T-helper 2 cell (primary cell): ENCODE results near the gene DOCK1.
"Not testable (repeated sequence)": the region's sequence is repeated elsewhere in the genome, so short reads cannot be mapped to it uniquely, and the experiment has no call there.

Source experiments
- DNase-seq, 5 experiments: peaks; one replicate each; pipeline versions ENCODE4 v3.0.0 to v3.0.0-alpha.2; 2012 to 2022

The DOCK1 gene

DNA sequence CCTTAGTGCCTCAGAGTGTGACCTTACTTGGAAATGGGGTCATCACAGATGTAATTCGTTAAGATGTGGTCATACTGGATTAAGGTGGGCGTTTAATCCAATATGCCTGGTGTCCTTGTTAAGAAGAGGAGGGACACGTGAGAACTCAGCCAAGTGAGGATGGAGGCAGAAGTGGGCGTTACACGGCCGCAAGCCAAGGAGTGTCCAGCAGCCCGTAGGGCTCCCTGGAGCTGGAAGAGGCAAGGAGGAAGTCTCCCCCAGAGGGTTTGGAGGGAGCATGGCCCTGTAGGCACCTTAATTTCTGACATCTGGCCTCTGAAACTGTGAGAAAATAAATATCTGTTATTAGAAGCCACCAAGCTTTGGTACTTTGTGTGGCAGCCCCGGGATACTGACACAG lies 21.3 kb downstream of the DOCK1 start:
- DNase-seq = no peak

- no peak for DNase-seq
These were observed 22.6 kb downstream of the DOCK1 start for GRCh38 chr10:126927799-126928198.

DNA sequence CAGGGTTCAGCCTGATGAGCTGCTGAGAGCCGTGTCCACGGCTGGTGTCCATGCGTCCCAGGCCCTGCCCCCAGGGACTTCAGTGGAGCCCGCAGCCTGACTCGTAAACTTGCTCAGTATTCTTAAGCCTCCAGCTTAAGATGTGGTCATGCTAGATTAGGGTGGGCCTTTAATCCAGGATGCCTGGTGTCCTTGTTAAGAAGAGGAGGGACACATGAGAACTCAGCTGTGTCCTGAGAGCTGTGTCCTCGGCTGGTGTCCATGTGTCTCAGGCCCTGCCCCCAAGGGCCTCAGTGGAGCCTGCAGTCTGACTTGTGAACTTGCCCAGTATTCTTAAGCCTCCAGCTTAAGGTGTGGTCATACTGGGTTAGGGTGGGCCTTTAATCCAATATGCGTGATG lies 23.0 kb downstream of the DOCK1 start:
- no peak for DNase-seq

DNA sequence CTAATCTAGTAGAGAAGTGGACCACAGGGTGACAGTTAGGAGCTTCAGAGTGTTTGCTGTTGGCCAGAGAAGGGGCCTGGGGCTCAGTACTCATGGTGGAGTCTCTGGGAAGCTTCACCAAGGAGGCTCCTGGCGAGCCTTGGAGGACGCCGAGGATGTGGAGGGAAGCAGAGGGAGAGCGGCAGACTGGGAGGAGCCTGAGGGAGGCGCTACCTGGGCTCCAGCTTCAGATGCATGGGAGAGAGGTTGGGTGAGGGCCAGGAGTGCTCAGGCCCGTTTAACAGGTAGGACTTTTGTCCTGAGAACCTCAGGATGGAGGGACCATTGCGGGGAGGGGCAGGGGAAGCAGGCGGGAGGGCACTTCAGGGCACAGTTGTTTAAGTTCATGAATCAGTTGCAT lies 24.2 kb downstream of the DOCK1 start:
- no peak for DNase-seq

DNA sequence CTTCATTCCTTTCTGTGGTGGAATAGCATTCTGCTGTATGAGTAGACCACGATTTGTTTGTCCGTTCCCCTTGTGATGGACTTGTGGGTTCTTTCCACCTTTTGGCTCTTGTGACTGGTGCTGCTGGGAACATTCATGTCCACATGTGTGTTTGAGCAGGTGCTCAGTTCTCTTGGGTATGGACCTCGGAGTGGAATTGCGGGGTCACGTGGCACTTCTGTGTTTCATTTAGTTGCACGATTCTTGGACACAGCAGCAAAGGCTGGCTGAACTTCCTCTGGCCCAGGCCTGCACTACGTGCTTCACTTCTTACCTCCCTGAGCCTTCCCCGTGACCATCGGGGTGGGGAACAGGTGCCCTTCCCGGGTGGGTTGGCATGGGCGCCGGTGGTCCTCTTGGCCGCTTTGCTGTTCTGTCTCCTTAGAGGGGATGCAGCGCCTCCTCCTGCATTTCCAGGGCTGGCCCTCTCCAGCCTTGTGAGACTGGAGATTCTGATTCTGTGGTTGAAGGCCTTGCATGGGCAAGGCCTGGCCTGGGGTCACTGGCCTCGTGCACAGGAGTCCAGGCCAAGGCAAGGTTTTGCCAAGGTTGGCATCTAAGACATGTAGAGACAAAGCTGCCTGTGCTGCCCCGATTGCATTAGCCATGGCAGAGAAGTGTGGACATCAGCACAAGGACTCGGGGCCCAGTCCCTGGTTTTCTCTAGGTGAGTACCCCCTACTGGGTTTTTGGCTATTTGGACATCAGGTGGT lies 25.1 kb downstream of the DOCK1 start:
- DNase-seq = no peak

DNA sequence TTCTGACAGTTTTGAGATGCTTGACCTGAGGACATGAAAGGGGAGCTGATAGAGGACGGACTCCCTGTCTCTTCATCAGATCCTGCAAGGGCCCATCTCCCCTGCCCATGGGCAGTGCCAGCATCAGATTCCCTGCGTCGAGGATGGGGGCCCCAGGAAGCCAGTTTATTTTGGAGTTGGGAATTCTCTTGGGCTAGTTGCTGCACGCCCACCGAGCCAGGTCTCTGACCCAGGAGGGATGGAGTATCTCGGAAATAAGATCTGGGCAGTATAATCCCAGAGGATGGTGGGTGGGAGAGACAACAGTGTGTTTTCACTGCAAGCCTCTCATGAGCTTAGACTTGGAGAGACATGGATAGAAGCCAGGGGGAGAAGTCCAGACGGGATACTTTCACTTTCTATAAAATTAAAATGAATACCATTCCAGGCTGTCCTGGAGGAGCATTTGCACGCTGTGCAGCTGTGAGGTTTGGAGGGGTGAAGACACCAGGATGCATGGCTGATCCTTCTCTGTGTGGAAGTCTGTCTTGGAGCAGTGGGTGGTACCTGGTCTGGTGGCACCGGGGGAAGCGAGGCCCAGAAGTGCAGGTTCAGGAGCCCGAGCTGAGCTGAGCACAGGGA lies 25.8 kb downstream of the DOCK1 start:
- no peak for DNase-seq

DNA sequence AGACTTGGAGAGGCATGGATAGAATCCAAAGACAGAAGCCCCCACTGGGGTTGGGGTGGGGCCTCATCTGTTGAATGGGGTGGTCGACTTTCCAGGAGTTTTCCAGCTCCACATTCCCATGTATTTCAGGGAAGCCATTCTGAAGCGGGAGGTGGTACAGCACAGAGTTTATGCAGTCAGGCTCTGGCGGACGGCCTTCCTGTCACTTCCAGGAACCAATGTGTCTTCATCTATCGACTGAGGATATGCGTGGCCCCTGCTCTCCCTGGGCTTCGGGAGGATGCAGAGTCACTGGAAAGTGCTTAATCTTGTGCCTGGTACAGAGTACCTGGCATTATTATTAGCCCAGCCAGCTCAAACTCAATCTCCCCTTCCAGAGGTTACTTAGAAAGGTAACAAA lies 26.3 kb downstream of the DOCK1 start:
- no peak for DNase-seq

DNA sequence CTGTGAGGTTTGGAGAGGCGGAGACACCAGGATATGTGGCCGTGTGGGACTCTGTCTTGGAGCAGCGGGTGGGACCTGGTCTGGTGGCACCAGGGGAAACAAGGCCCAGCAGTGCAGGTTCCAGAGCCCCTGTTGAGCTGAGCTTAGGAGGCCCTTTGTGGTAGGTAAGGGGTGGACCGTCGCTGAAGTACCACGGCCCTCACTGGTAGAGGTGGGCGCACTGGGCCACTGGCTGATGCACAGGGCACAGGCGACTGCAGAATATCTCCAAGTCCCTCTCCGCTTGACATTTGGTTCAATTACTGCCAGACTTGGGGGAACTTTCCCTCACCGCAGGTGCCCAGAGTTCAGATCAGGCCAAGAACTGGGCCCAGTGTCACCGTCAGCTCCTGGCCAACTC lies 27.3 kb downstream of the DOCK1 start:
- DNase-seq = no peak

- DNase-seq = no peak
These were observed 27.9 kb downstream of the DOCK1 start for GRCh38 chr10:126933116-126933515.

GRCh38 chr10:126935263-126935946 lies 30.2 kb downstream of the DOCK1 start:
- no peak for DNase-seq

DNA sequence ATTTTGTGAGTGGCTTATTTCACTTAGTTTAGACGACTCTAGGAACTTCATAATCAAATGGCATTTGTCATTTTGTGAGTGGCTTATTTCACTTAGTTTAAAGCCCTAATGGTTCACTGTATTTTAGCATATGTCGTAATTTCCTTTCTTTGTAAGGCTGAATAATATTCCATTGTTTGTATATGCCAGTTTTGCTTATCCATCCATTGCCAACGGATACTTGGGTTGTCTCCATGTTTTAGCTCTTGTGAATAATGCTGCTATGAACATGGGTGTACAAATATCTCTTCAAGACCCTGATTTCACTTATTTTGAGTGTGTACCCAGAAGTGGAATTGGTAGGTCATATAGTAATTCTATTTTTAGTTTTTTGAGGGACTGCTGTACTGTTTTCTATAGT lies 31.8 kb downstream of the DOCK1 start:
- DNase-seq = no peak

GRCh38 chr10:126938121-126938520 lies 32.9 kb downstream of the DOCK1 start:
- not testable (repeated sequence) for DNase-seq

- no peak for DNase-seq
These were observed 34.5 kb downstream of the DOCK1 start for GRCh38 chr10:126939706-126940105.

DNA sequence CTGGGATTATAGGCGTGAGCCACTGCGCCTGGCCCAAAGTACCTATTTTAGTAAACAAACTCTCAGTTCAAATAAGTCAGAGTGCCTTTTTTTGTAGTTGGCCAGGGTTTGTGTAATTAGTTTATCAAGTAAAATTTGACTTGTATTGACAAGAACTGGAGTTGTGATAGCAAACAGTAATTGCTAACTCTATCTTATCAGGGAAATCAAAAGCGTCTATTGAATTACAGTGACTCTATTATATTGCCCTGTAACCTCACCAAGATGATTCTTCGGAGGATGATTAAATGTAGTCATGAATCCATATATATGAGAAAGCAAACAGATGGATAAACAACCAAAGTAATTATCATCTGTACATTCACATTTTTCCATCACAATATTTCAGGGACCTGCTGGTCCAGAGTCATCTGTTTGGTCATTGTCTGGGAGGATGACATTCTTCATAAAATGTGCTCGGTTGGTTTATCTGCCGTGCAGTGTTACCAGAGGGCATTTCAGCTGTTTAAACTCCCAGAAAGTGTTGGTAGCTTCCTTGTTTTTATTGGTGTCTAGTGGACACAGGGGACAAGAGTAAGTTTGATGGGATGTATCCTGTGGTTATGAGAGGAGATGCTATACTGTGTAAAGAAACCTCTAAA lies 35.6 kb downstream of the DOCK1 start:
- no peak for DNase-seq

DNA sequence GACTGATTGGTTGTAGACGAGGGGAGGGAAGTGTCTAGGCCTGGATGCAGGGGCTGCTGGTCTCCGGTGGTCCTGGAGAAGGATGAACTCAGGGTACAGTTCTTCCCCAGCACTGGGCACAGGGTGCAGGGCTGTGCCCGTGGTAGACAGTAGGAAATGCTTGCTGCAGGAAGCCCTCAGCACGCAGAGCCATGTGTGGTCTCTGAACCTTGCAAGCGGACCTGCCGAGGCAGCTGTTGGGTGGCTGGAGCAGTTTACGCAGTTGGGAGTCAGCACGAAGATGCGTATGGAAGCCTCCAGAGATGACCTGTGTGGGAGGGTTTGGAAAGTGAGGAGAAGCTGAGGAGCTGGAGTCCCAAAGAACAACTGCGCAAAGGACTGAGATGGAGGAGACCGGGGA lies 39.0 kb downstream of the DOCK1 start:
- no peak for DNase-seq

DNA sequence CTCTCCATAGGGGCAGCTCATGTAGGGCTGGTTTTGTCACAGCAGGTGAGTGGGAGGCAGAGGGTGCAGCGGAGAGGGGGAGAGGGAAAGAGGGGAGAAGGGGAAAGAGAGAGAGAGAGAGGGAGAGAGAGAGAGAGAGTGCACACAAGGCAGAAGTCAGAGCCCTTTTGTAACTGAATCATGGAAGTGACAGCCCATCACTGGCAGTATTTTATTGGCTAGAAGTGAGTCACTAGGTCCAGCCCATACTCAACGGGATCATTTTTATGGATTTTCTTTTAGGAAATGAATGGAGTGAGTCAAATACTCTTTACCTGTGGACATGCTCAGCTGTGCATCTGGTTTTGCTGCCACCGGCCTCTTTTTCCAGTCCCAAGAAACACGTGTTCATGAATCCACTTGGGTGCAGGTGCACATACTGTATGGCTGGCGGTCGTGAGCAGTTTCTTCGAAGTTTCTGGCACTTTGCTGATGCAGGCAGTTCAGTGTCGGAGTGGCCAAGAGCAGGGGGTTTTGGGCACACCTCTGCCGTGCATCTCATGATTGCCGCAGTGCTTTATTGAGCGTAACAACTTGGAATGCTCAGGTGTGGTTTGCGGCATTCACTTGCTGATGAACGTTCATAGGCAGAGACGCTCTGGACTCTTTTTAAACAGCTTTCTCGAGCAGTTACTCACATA lies 40.3 kb downstream of the DOCK1 start:
- no peak for DNase-seq

- DNase-seq = no peak
These were observed 41.5 kb downstream of the DOCK1 start for GRCh38 chr10:126946746-126947145.

DNA sequence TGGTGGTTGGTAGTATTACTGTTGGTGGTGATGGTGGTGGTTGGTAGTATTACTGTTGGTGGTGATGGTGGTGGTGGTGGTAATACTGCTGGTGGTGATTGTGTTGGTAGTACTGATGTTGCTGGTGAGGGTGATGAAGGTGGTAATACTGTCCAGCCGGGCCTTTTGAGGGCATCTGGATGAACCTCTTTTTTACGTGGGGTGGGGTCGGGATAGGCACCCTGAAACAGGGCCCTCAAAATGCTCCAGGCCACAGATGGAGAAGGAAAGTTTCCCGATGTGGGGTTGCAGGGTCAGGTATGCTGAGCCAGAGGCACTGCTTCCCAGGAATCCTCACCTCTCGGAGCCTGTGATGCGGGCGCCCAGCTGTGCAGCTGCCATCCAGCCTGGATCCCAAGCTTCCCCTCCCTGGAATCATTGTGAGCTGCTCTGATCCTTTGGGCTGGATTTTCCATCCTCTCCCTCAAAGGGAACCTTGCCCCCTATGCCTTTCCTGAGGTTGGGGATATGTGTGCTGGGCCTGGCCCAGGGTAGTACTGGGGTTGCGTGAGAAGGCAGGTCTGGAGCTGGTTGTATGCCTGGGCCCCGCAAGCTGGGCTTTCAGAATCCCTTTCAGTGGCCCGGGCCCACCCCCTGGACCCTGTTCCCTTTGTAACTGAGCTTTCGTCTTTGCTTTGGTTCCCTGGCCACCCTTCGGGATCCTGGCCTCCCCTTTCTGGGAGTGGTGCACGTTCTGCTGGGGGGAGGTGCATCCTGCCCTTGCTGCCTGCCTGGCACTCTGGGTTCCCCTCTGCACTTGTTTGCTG lies 43.3 kb downstream of the DOCK1 start:
- no peak for DNase-seq

DNA sequence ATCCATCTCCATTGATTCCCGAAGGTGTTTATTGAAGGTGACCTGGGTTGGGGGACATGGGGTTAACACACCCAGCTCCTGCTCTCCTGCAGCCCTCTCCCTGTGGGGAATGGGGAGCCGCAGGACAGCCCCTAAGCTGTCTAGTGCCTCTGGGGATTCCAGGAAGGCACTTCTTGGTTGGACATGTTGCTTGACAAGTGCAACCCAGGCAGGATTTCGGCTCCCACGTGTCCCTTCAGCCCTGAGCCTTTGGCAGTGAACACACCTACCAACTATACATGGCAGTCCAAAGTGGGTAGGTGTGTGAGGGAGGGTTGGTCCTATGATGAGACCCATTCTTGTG lies 43.9 kb downstream of the DOCK1 start:
- no peak for DNase-seq

- no peak for DNase-seq
These were observed 45.3 kb downstream of the DOCK1 start for GRCh38 chr10:126950401-126951105.

GRCh38 chr10:126953886-126954285 lies 48.7 kb downstream of the DOCK1 start:
- no peak for DNase-seq

DNA sequence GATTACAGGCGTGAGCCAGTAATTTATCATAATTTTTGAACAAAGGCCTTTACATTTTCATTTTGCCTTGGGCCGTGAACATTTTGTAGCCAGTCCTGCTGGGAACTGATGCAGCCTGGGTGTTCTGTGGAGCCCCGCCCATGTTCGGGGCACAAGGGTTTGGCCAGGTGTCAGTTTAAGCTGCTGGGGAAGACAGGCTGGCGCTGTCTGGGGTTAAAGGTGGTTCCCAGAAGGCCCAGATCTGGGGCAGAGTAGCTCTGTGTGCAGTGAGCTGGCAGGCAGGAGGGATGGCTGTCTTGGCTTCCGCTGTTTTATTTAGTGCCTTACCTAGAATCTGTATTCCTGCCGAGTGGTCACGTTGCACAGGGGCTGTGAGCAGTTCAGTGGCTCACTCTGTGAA lies 50.2 kb downstream of the DOCK1 start:
- no peak for DNase-seq
